NT2/D1 (cell line): ENCODE results near the gene CCDC88C.

Source experiments
- DNase-seq: peaks from one replicate; pipeline ENCODE4 v3.0.0-alpha.2; 2011; ENCODE audit warnings: low read depth, low spot score
- H3K27me3 ChIP-seq: 2 replicates; pipeline ENCODE4 v1.6.0; 2011; ENCODE audit warnings: mild to moderate bottlenecking; ENCODE audit not compliant: insufficient read length, insufficient read depth
- H3K36me3 ChIP-seq: 2 replicates; pipeline ENCODE4 v1.6.1; 2011; ENCODE audit warnings: mild to moderate bottlenecking, low read length, mixed read lengths; ENCODE audit not compliant: insufficient read depth, insufficient read length
- H3K4me1 ChIP-seq: 2 replicates; pipeline ENCODE4 v1.5.1; 2011; ENCODE audit not compliant: insufficient read depth, insufficient read length
- H3K4me3 ChIP-seq: 2 replicates; pipeline ENCODE4 v1.5.1; 2011; ENCODE audit warnings: low read depth; ENCODE audit not compliant: insufficient read length
- H3K9ac ChIP-seq: 2 replicates; pipeline ENCODE4 v1.6.0; 2011; ENCODE audit warnings: low read depth; ENCODE audit not compliant: insufficient read length
- H3K9me3 ChIP-seq: 2 replicates; pipeline ENCODE4 v1.5.1; 2011; ENCODE audit warnings: mild to moderate bottlenecking, low read length; ENCODE audit not compliant: insufficient read depth
- SUZ12 ChIP-seq: IDR thresholded peaks from 2 replicates; pipeline ENCODE4 v1.6.1; 2011; ENCODE audit not compliant: insufficient read length, insufficient read depth; ENCODE audit errors: extremely low read depth
- YY1 ChIP-seq: IDR thresholded peaks from 2 replicates; pipeline ENCODE4 v1.6.1; 2011; ENCODE audit not compliant: insufficient read length, insufficient read depth
- ZNF274 ChIP-seq: IDR thresholded peaks from 2 replicates; pipeline ENCODE4 v1.6.1; 2011; ENCODE audit warnings: mild to moderate bottlenecking, low read depth, low read length

The CCDC88C gene

GRCh38 chr14:91350483-91350812 is 67.2 kb downstream of the CCDC88C start:
- Histone ChIP-seq H3K4me1 (peaks cover 3% of the 10 kb centered on the region), H3K9ac (no peak overlapping the region), H3K9me3 (no peaks in the 10 kb centered on the region), H3K36me3 (no peaks in the 10 kb centered on the region), H3K4me3 (no peak overlapping the region), H3K27me3 (no peaks in the 10 kb centered on the region)
- no peak for TF ChIP-seq YY1
- no peak for TF ChIP-seq SUZ12
- no peak for TF ChIP-seq ZNF274
- DNase-seq, result no peak

GRCh38 chr14:91349481-91350074 is 68.0 kb downstream of the CCDC88C start:
- no peaks in the 10 kb centered on the region for H3K36me3 ChIP-seq
- no peak overlapping the region for H3K4me3 ChIP-seq
- TF ChIP-seq YY1 (no peak), ZNF274 (no peak), SUZ12 (no peak)
- no peak overlapping the region for H3K9ac ChIP-seq
- H3K27me3 ChIP-seq, result no peaks in the 10 kb centered on the region
- peaks cover 3% of the 10 kb centered on the region for H3K4me1 ChIP-seq
- no peak for DNase-seq
- H3K9me3 ChIP-seq, result no peaks in the 10 kb centered on the region

- H3K27me3 ChIP-seq, result no peaks in the 10 kb centered on the region
- H3K9ac ChIP-seq, result no peak overlapping the region
- no peak for DNase-seq
- no peak overlapping the region for H3K4me3 ChIP-seq
- no peaks in the 10 kb centered on the region for H3K36me3 ChIP-seq
- H3K9me3 ChIP-seq, result no peaks in the 10 kb centered on the region
- TF ChIP-seq ZNF274 (no peak), SUZ12 (no peak), YY1 (no peak)
- H3K4me1 ChIP-seq, result peaks cover 2% of the 10 kb centered on the region
Measured at GRCh38 chr14:91348845-91349465, 68.7 kb downstream of the CCDC88C start.

DNA sequence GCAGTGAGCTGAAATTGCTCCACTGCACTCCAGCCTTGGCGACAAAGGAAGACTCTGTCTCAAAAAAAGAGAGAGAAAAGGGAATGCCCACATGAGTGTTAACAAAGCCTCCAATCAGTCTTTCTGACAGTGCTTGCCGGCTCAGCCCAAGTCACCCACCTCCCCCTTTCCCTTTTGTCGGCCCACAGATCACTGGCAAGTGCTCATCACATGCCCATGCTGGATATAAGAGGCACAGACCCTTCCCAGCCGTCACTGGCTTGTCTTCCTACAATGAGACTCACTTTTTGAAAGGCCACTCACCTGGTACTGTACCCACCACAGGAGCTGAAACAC is 70.8 kb downstream of the CCDC88C start:
- no peaks in the 10 kb centered on the region for H3K9me3 ChIP-seq
- no peak overlapping the region for H3K9ac ChIP-seq
- H3K4me1 ChIP-seq, result peaks cover 2% of the 10 kb centered on the region
- H3K4me3 ChIP-seq, result no peak overlapping the region
- no peaks in the 10 kb centered on the region for H3K27me3 ChIP-seq
- TF ChIP-seq SUZ12 (no peak), ZNF274 (no peak), YY1 (no peak)
- no peak for DNase-seq
- H3K36me3 ChIP-seq, result peaks cover 4% of the 10 kb centered on the region

DNA sequence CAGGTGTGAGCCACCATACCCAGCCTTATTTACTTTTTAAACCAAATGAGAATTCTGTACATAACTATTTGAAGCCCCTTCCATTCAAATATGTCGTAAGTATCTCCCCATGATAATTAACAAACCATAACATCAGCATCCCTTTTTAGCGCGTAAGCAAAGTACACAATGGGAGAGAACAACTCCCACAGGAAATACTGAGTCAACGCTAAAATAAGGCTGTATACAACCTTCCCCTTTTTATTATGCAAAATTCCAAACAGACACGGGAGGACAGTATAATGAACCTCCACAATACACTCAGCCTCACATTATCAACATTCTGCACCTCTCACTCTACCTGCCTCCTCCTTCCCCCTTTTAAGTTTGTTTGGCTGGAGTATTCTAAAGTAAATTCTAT is 73.5 kb downstream of the CCDC88C start:
- no peaks in the 10 kb centered on the region for H3K27me3 ChIP-seq
- DNase-seq, result no peak
- no peak overlapping the region for H3K4me3 ChIP-seq
- no peak for TF ChIP-seq SUZ12
- no peak for TF ChIP-seq ZNF274
- no peak for TF ChIP-seq YY1
- H3K9me3 ChIP-seq, result no peaks in the 10 kb centered on the region
- H3K36me3 ChIP-seq, result peaks cover 12% of the 10 kb centered on the region
- no peak overlapping the region for H3K9ac ChIP-seq
- H3K4me1 ChIP-seq, result peaks cover 2% of the 10 kb centered on the region

DNA sequence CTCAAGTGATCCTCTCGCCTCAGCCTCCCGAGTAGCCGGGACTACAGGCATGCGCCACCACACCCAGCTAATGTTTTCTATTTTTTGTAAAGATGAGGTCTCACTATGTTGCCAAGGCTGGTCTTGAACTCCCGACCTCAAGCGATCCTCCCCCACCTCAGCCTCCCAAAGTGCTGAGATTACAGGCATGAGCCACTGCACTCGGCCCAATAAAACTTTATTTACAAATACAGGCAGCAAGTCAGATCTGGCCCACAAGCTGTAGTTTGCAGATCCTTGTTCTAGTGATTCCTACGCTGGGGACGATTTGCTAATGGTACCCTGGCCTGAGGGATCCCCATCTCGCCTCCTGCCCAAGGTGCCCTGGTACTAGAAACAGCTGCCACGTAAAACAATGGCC is 74.6 kb downstream of the CCDC88C start:
- DNase-seq, result no peak
- TF ChIP-seq ZNF274 (no peak), SUZ12 (no peak), YY1 (no peak)
- peaks cover 2% of the 10 kb centered on the region for H3K4me1 ChIP-seq
- no peaks in the 10 kb centered on the region for H3K27me3 ChIP-seq
- no peak overlapping the region for H3K9ac ChIP-seq
- no peak overlapping the region for H3K4me3 ChIP-seq
- H3K36me3 ChIP-seq, result peaks cover 23% of the 10 kb centered on the region
- no peaks in the 10 kb centered on the region for H3K9me3 ChIP-seq

DNA sequence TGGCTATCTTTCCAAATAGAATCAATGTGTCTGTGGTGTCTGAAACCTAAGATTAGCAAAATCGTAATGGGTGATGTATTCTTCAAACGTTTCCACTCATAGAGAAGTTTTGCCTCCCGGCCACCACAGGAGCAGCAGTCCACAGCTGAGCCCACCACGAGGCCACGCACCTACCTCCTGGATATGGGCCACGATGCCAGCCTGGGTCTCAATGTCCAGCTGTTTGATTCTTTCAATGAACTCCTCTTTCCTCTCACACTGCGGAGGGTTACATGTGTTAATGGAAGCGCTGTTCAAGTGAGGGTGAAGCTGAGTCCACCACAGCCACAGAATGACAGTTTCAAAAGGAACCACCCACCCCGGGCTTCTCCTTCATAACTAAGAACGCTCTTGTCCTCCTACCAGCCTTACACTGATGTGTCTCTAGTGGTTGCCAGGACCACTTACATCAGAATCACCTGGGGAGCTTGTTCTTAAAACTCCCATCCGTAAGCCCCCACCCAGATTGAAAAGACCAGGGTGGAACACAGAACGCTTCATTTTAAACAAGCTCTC is 75.3 kb downstream of the CCDC88C start:
- peaks cover 2% of the 10 kb centered on the region for H3K4me1 ChIP-seq
- no peak overlapping the region for H3K4me3 ChIP-seq
- H3K36me3 ChIP-seq, result peaks cover 27% of the 10 kb centered on the region
- no peak overlapping the region for H3K9ac ChIP-seq
- TF ChIP-seq YY1 (no peak), ZNF274 (no peak), SUZ12 (no peak)
- H3K27me3 ChIP-seq, result no peaks in the 10 kb centered on the region
- no peak for DNase-seq
- H3K9me3 ChIP-seq, result no peaks in the 10 kb centered on the region

DNA sequence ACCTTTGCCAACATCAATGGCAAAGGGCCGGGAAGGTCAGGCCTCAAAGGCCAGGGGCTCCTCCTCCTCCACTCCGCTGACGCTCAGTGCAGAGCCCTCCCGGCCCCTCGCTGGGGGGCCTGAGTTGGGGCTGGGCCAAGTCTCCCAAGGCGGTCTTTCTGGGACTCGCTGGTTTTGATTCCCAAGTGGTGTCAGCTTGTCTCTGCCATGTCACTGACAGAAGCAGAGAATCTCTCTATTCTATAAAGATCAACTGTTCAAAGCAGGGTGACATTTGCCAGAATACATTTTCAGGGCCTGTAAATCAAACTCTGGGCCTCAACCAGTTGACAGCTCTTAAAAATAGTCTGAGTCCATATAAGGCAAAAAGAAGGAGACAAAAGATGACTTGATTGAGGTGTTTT is 75.9 kb downstream of the CCDC88C start:
- Histone ChIP-seq H3K4me1 (peaks cover 2% of the 10 kb centered on the region), H3K9ac (no peak overlapping the region), H3K36me3 (peaks cover 32% of the 10 kb centered on the region), H3K4me3 (no peak overlapping the region), H3K9me3 (no peaks in the 10 kb centered on the region), H3K27me3 (no peaks in the 10 kb centered on the region)
- TF ChIP-seq SUZ12, result no peak
- TF ChIP-seq YY1, result no peak
- no peak for TF ChIP-seq ZNF274
- no peak for DNase-seq
